Measurements from ENCODE around the gene RCL1. TPM values are rescaled to one million over a fixed set of nuclear protein-coding genes. Genes with fewer than 3 reads are reported as not detected.

The RCL1 gene
- total and polyA plus RNA-seq, 2 donors (not counting 3 experiments of a cell fraction or from before 2014, with no cell fraction given), result 12.9 to 13.2 TPM

DNA sequence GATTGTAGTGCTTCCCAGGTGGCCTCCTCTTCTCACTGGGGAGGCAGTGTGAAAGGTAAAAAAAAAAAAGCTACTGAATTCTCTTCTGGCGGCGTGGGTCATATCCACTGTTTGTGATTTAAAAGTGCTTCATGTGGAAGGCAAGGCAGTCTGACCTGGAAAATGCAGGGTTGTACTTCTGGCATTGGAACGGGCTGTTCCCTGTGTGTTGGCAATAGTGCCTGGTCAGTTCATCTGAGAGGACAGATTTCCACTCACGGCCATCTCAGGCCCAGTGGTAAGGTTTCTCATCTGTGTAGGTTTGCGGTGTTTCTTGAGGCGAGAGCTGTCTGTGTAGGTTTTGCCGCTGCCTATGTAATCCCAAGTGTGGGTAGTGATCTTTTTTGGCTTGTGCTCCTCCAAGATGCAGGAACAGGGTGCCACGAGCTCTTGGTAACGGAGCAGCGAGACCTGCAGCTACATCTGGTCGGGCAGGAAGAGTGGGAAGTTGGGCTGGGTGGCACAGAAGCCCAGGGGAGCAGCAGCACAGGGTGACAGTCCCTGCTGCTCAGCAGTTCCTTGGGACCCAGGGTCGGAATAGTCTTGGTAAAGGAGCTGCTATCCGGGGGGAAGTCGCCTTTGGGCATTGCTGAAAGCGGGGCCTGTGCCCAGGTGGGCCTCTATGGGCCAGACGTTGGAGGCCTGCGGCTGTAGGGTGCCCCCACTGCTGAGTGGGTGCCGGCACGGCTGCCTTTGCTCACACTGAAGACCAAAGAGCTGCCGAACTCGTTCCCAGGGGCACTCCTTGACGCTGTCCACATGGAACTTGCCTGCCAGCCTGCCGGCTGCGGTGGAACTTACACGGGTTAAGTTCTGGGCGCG lies 11.2 kb downstream of the RCL1 start:
- H3K4me3 ChIP-seq (replicated peaks in 1 of 3; ENCODE audit: insufficient read depth in 1 of 3, low read depth in 1 of 3, low read length in 3 of 3), result no peak overlapping the region
- H3K9me3 ChIP-seq (replicated peaks; ENCODE audit: control insufficient read depth, insufficient read depth, low read length), result no peaks in the 10 kb centered on the region
- ChIA-PET POLR2A (no interaction called here), CTCF (no interaction called here)
- DNase-seq (ENCODE audit: low read depth, low spot score) (no peak), FAIRE-seq (no peak)
- H3K36me3 ChIP-seq (ENCODE audit: control insufficient read depth in 2 of 2, extremely low read depth in 1 of 2, insufficient read depth in 2 of 2, low read length in 2 of 2), result no peaks in the 10 kb centered on the region
- TF ChIP-seq GATA2 (IDR thresholded peaks at IDR 0.05; ENCODE audit: insufficient read depth, insufficient read length, low read depth, low read length) (no peak), POLR2A (IDR thresholded peaks at IDR 0.05; ENCODE audit: low read depth, low read length) (no peak), FOS (IDR thresholded peaks at IDR 0.05; ENCODE audit: borderline replicate concordance, insufficient read depth, low read length) (no peak), JUN (IDR thresholded peaks at IDR 0.05; ENCODE audit: borderline replicate concordance, insufficient read depth, insufficient read length, low read depth) (no peak), EZH2 (IDR thresholded peaks at IDR 0.05; ENCODE audit: borderline replicate concordance, low read depth, low read length, severe bottlenecking) (no peak), CTCF (IDR thresholded peaks at IDR 0.05; ENCODE audit: extremely low read depth in 1 of 2, insufficient read depth in 1 of 2, low read depth in 1 of 2, low read length in 2 of 2) (no peak), MYC (IDR thresholded peaks at IDR 0.05; ENCODE audit: low read depth, low read length) (no peak), MAX (IDR thresholded peaks at IDR 0.05; ENCODE audit: insufficient read depth, insufficient read length) (no peak), POLR2AphosphoS5 (IDR thresholded peaks at IDR 0.05; ENCODE audit: insufficient read depth, low read depth, low read length) (no peak)
- no peak overlapping the region for H2AFZ ChIP-seq (ENCODE audit: low read depth, low read length)
- no peaks in the 10 kb centered on the region for H3K9me1 ChIP-seq (replicated peaks; ENCODE audit: control insufficient read depth, extremely low read depth, insufficient read depth, low read length)
- H3K9ac ChIP-seq (replicated peaks; ENCODE audit: extremely low read depth, insufficient read depth, low read length), result no peak overlapping the region
- H3K4me1 ChIP-seq (ENCODE audit: control insufficient read depth, extremely low read depth, insufficient read depth, low read length), result no peaks in the 10 kb centered on the region
- H4K20me1 ChIP-seq (replicated peaks; ENCODE audit: control insufficient read depth, extremely low read depth, insufficient read depth, low read length), result peaks cover 1% of the 10 kb centered on the region
- no peak overlapping the region for H3K27ac ChIP-seq (ENCODE audit: insufficient read depth, low read depth, low read length)
- dilution Hi-C loops (cut with MboI; ENCODE audit: extremely low pct_ligation_motif_present, low sequenced_read_pairs), result no loop called here
- intact Hi-C loops (cut with micrococcal nuclease), result no loop called here
- H3K4me2 ChIP-seq (ENCODE audit: insufficient read depth, low read length), result no peak overlapping the region
- BruUV-seq (replicated peaks), result no TSS peak
- H3K27me3 ChIP-seq (ENCODE audit: control insufficient read depth in 2 of 2, insufficient read depth in 2 of 2, low read length in 2 of 2), result no peaks in the 10 kb centered on the region
- H3K79me2 ChIP-seq (ENCODE audit: control insufficient read depth, insufficient read depth, low read length), result peaks cover 77% of the 10 kb centered on the region

Data from endothelial cell of umbilical vein (primary cell).